GM12872 (cell line): ENCODE measurements around the gene CARTPT.

Source experiments
- CTCF ChIP-seq: IDR thresholded peaks from 3 replicates; pipeline ENCODE4 v1.5.1; 2011; ENCODE audit warnings: low read depth, mild to moderate bottlenecking, low read length, moderate library complexity; ENCODE audit not compliant: insufficient read depth

The CARTPT gene

GRCh38 chr5:71695071-71695470 lies 24.0 kb upstream of the CARTPT start:
- no peak for TF ChIP-seq CTCF

- TF ChIP-seq CTCF = no peak
Measured at GRCh38 chr5:71695595-71695994, 23.5 kb upstream of the CARTPT start.

GRCh38 chr5:71697967-71698366 lies 21.1 kb upstream of the CARTPT start:
- peak; percentile 52 for TF ChIP-seq CTCF

- no peak for TF ChIP-seq CTCF
Measured at GRCh38 chr5:71699233-71699632, 19.8 kb upstream of the CARTPT start.

- no peak for TF ChIP-seq CTCF
Measured at GRCh38 chr5:71699751-71700150, 19.3 kb upstream of the CARTPT start.

GRCh38 chr5:71700803-71701202 lies 18.3 kb upstream of the CARTPT start:
- TF ChIP-seq CTCF = no peak

GRCh38 chr5:71701407-71701806 lies 17.7 kb upstream of the CARTPT start:
- TF ChIP-seq CTCF = no peak

- no peak for TF ChIP-seq CTCF
Measured at GRCh38 chr5:71703941-71704340, 15.1 kb upstream of the CARTPT start.
